H1 (cell line): ENCODE data around the gene NDC80. TPM values are rescaled to one million over a fixed set of nuclear protein-coding genes. Genes with fewer than 3 reads are reported as not detected.

Experiments
- CTCF ChIA-PET: fragments of 300-600 bp; sonication (Branson Sonifier 250); formaldehyde crosslinking; loops from one replicate; lab custom pipeline; 2021; ENCODE audit not compliant: partially characterized antibody; lab: Charles Lee
- POLR2A ChIA-PET: fragments of 300-600 bp; sonication (Branson Sonifier 250); formaldehyde crosslinking; loops from one replicate; lab custom pipeline; 2021; ENCODE audit warnings: inconsistent platforms; ENCODE audit not compliant: partially characterized antibody; lab: Charles Lee
- DNase-seq, 2 experiments: peaks; one replicate each; pipeline versions ENCODE4 v3.0.0 to v3.0.0-alpha.2; 2010 to 2022; ENCODE audit warnings: low spot score in 2 of 2, low read depth in 1 of 2, mixed read lengths in 1 of 2
- FAIRE-seq: peaks from 2 replicates; lab custom pipeline; 2011; peaks lifted over from hg19 to GRCh38; lab: Jason Lieb, UNC
- H2AFZ ChIP-seq: 2 replicates; pipeline ENCODE4 v1.8.1; 2012; ENCODE audit warnings: low read length, inconsistent platforms
- H2AK5ac ChIP-seq: 2 replicates; pipeline ENCODE4 v1.6.1; 2013; ENCODE audit warnings: low read depth, low read length
- H2BK120ac ChIP-seq: replicated peaks from 2 replicates; pipeline ENCODE3; 2013; ENCODE audit warnings: low read depth, low read length, inconsistent platforms
- H2BK12ac ChIP-seq: 2 replicates; pipeline ENCODE4 v1.6.1; 2013; ENCODE audit warnings: low read depth, low read length
- H2BK15ac ChIP-seq: 2 replicates; pipeline ENCODE4 v1.6.1; 2013; ENCODE audit warnings: low read length
- H2BK20ac ChIP-seq: 2 replicates; pipeline ENCODE4 v1.6.1; 2013; ENCODE audit warnings: low read length
- H2BK5ac ChIP-seq: 2 replicates; pipeline ENCODE4 v1.6.1; 2013; ENCODE audit warnings: low read depth, low read length
- H3K14ac ChIP-seq: 2 replicates; pipeline ENCODE4 v1.6.1; 2013; ENCODE audit warnings: inconsistent platforms; ENCODE audit not compliant: insufficient read length
- H3K18ac ChIP-seq: 2 replicates; pipeline ENCODE4 v1.6.1; 2013; ENCODE audit warnings: low read length; ENCODE audit errors: extremely low read depth
- H3K23ac ChIP-seq: 2 replicates; pipeline ENCODE4 v1.6.1; 2013; ENCODE audit warnings: inconsistent platforms; ENCODE audit not compliant: insufficient read length
- H3K23me2 ChIP-seq: 2 replicates; pipeline ENCODE4 v1.6.1; 2013; ENCODE audit warnings: low read depth, low read length
- H3K27ac ChIP-seq: 2 replicates; pipeline ENCODE4 v1.6.1; 2011; ENCODE audit warnings: low read depth, low read length, inconsistent platforms
- H3K27me3 ChIP-seq, 4 experiments: replicated peaks in 1 of 4; 1 replicate in 1 of 4; 2 replicates in 3 of 4; pipeline versions ENCODE4 v1.6.1 to v1.8.1; 2011 to 2013; ENCODE audit warnings: low read length in 3 of 4, mild to moderate bottlenecking in 3 of 4, inconsistent platforms in 2 of 4, mixed read lengths in 2 of 4, moderate library complexity in 1 of 4; ENCODE audit not compliant: control insufficient read depth in 3 of 4, insufficient read depth in 3 of 4; ENCODE audit errors: extremely low read depth in 1 of 4
- H3K36me3 ChIP-seq, 4 experiments: 2 replicates each; pipeline versions ENCODE4 v1.6.1 to v1.8.1; 2011 to 2013; ENCODE audit warnings: mild to moderate bottlenecking in 4 of 4, low read length in 3 of 4, moderate library complexity in 2 of 4, control low read depth in 1 of 4, inconsistent platforms in 1 of 4; ENCODE audit not compliant: insufficient read depth in 4 of 4, control insufficient read depth in 2 of 4
- H3K4ac ChIP-seq: replicated peaks from 2 replicates; pipeline ENCODE3; 2013; ENCODE audit warnings: low read length, low read depth, mixed read lengths, inconsistent platforms; ENCODE audit not compliant: insufficient read length
- H3K4me1 ChIP-seq, 4 experiments: replicated peaks in 1 of 4; 1 replicate in 1 of 4; 2 replicates in 3 of 4; pipeline versions ENCODE4 v1.6.1 to v1.8.1; 2011 to 2013; ENCODE audit warnings: low read length in 3 of 4, inconsistent platforms in 2 of 4, mixed read lengths in 1 of 4; ENCODE audit not compliant: insufficient read depth in 4 of 4, control insufficient read depth in 3 of 4
- H3K4me2 ChIP-seq, 2 experiments: 2 replicates each; pipeline versions ENCODE4 v1.6.1 to v1.8.1; 2011 to 2013; ENCODE audit warnings: low read depth in 2 of 2, low read length in 2 of 2, control low read depth in 1 of 2, inconsistent platforms in 1 of 2, mild to moderate bottlenecking in 1 of 2; ENCODE audit not compliant: insufficient read depth in 1 of 2
- H3K4me3 ChIP-seq, 4 experiments: fragments of 200-600, 300-600 bp in 1 of 4; sonication (generic), shearing (Covaris generic), sonication (Bioruptor Twin) in 1 of 4; 2 replicates each; pipeline versions ENCODE4 v1.5.1 to v1.8.1; 2011 to 2016; ENCODE audit warnings: low read length in 4 of 4, low read depth in 3 of 4, control low read depth in 2 of 4, inconsistent platforms in 2 of 4, mild to moderate bottlenecking in 2 of 4, mixed read lengths in 1 of 4, moderate library complexity in 1 of 4; ENCODE audit not compliant: insufficient read depth in 2 of 4; ENCODE audit errors: extremely low read depth in 1 of 4
- H3K56ac ChIP-seq: replicated peaks from 2 replicates; pipeline ENCODE3; 2013; ENCODE audit warnings: low read depth, mild to moderate bottlenecking, mixed read lengths, low read length, inconsistent platforms; ENCODE audit not compliant: insufficient read length
- H3K79me1 ChIP-seq: 2 replicates; pipeline ENCODE4 v1.6.1; 2013; ENCODE audit warnings: low read depth, low read length, control low read depth
- H3K79me2 ChIP-seq, 2 experiments: 2 replicates each; pipeline versions ENCODE4 v1.6.1 to v1.8.1; 2012 to 2013; ENCODE audit warnings: low read length in 2 of 2, mild to moderate bottlenecking in 2 of 2, inconsistent platforms in 1 of 2; ENCODE audit not compliant: insufficient read depth in 2 of 2, control insufficient read depth in 1 of 2
- H3K9ac ChIP-seq, 4 experiments: replicated peaks in 1 of 4; 1 replicate in 1 of 4; 2 replicates in 3 of 4; pipeline versions ENCODE4 v1.6.1 to v1.8.1; 2011 to 2013; ENCODE audit warnings: low read depth in 3 of 4, low read length in 3 of 4, control low read depth in 2 of 4, mild to moderate bottlenecking in 2 of 4, moderate library complexity in 2 of 4, inconsistent platforms in 1 of 4; ENCODE audit errors: extremely low read depth in 1 of 4
- H3K9me3 ChIP-seq, 2 experiments: 2 replicates each; pipeline versions ENCODE4 v1.6.1 to v1.8.1; 2012 to 2013; ENCODE audit warnings: mild to moderate bottlenecking in 2 of 2, moderate library complexity in 2 of 2, control low read depth in 1 of 2, inconsistent platforms in 1 of 2, low read depth in 1 of 2, low read length in 1 of 2, mixed read lengths in 1 of 2; ENCODE audit not compliant: insufficient read depth in 2 of 2
- H4K20me1 ChIP-seq, 2 experiments: replicated peaks in 1 of 2; 2 replicates each; pipeline versions ENCODE3 to v1.8.1; 2011 to 2013; ENCODE audit warnings: inconsistent platforms in 2 of 2, low read length in 2 of 2, mild to moderate bottlenecking in 1 of 2; ENCODE audit not compliant: insufficient read depth in 2 of 2, control insufficient read depth in 1 of 2
- H4K5ac ChIP-seq: 2 replicates; pipeline ENCODE4 v1.6.1; 2013; ENCODE audit warnings: low read length, low read depth, mixed read lengths, inconsistent platforms; ENCODE audit not compliant: insufficient read length
- H4K8ac ChIP-seq: 2 replicates; pipeline ENCODE4 v1.8.0; 2013; ENCODE audit warnings: mild to moderate bottlenecking, moderate library complexity, low read length, inconsistent platforms; ENCODE audit not compliant: insufficient read depth; ENCODE audit errors: extremely low read depth
- H4K91ac ChIP-seq: replicated peaks from 2 replicates; pipeline ENCODE3; 2013; ENCODE audit warnings: low read length, mixed read lengths, inconsistent platforms; ENCODE audit not compliant: insufficient read length
- CREB1 ChIP-seq: IDR thresholded peaks from 2 replicates; pipeline ENCODE4 v1.6.1; 2012; ENCODE audit warnings: inconsistent platforms
- EZH2 ChIP-seq: fragments of 200-600 bp; sonication (generic); IDR thresholded peaks from 2 replicates; pipeline ENCODE4 v1.7.1; 2012; ENCODE audit warnings: low read depth, mild to moderate bottlenecking, moderate library complexity, low read length, inconsistent platforms; ENCODE audit not compliant: severe bottlenecking
- SIN3A ChIP-seq, 2 experiments: IDR thresholded peaks in 1 of 2; conservative IDR thresholded peaks in 1 of 2; 2 replicates each; pipeline ENCODE4 v1.6.1; 2011 to 2012; ENCODE audit warnings: low read length in 2 of 2, improper control_type of control experiment in 1 of 2, low read depth in 1 of 2, mild to moderate bottlenecking in 1 of 2
- SIX5 ChIP-seq: IDR thresholded peaks from 2 replicates; pipeline ENCODE4 v1.6.1; 2011; ENCODE audit warnings: mild to moderate bottlenecking, low read depth, low read length
- SP4 ChIP-seq: IDR thresholded peaks from 2 replicates; pipeline ENCODE4 v1.6.1; 2012; ENCODE audit warnings: low read length, inconsistent platforms
- SRF ChIP-seq: IDR thresholded peaks from 2 replicates; pipeline ENCODE4 v1.6.1; 2011; ENCODE audit warnings: mild to moderate bottlenecking, low read depth, low read length, moderate library complexity
- SUZ12 ChIP-seq: fragments of 200-600 bp; sonication (generic); IDR thresholded peaks from 2 replicates; pipeline ENCODE4 v1.6.1; 2012; ENCODE audit warnings: mild to moderate bottlenecking, inconsistent platforms, low read length, moderate library complexity, mixed read lengths
- WGBS, 2 experiments: shearing (Covaris generic) in 1 of 2; methylation state at CpG; one replicate each; pipeline versions ENCODE4 v1.1.6 to v1.1.7; 2013 to 2015; ENCODE audit warnings: low lambda C conversion rate in 2 of 2, mixed read lengths in 2 of 2, inconsistent platforms in 1 of 2, low coverage in 1 of 2, missing lambda C conversion rate in 1 of 2; ENCODE audit not compliant: insufficient replicate concordance in 2 of 2, insufficient coverage in 1 of 2, insufficient read length in 1 of 2; ENCODE audit errors: extremely low coverage in 1 of 2, missing lambda C conversion rate in 1 of 2; 5-methylcytosine and 5-hydroxymethylcytosine counted together
- polyA plus RNA-seq, 7 experiments: library from polyadenylated mRNA; depleted of rRNA in 3 of 7; stranded (reverse) in 5 of 7; unstranded in 2 of 7; fragments of >200 nt in 5 of 7; fragments of 200-250 nt in 2 of 7; gene quantifications; 1 replicate in 5 of 7; 2 replicates in 1 of 7; 4 replicates in 1 of 7; pipeline versions ENCODE4 v1.2.1 to v1.2.3, GENCODE V29; 2011 to 2013; ENCODE audit warnings: missing spikeins in 2 of 7, mixed read lengths in 2 of 7
- total RNA-seq: library from RNA; stranded (reverse); fragmentation: NEBNext Ultra II Directional; extraction: Animal tissue kit (Norgen Biotek cat#: 25700); gene quantifications from 2 replicates; pipeline ENCODE4 v1.2.1, GENCODE V29; 2021
- TF ChIP-seq, protein P1 (sequence below): IDR thresholded peaks from 2 replicates; pipeline ENCODE4 v1.6.1; 2011; ENCODE audit warnings: low read length, improper control_type of control experiment

Gene NDC80
- total and polyA plus RNA-seq, 2 of the 8 experiments (the other 6 are each of a cell fraction or from before 2014, with no cell fraction given): 11.0 to 45.0 TPM

GRCh38 chr18:2627821-2628276 lies 56.5 kb downstream of the NDC80 start:
- Histone ChIP-seq H3K4me3 (no peak overlapping the region), H3K56ac (no peak overlapping the region), H3K4ac (no peak overlapping the region), H4K5ac (no peak overlapping the region), H3K23ac (no peak overlapping the region), H4K20me1 (no peaks in the 10 kb centered on the region), H4K91ac (no peak overlapping the region), H4K8ac (no peak overlapping the region), H2BK120ac (no peak overlapping the region), H3K4me1 (no peaks in the 10 kb centered on the region), H2BK20ac (no peak overlapping the region), H3K18ac (no peak overlapping the region), H2AFZ (no peak overlapping the region), H3K79me1 (no peaks in the 10 kb centered on the region), H2BK5ac (no peak overlapping the region), H3K27me3 (no peaks in the 10 kb centered on the region), H2BK15ac (no peak overlapping the region), H3K14ac (no peak overlapping the region), H3K27ac (no peak overlapping the region), H2AK5ac (no peak overlapping the region), H3K4me2 (no peak overlapping the region), H3K9ac (no peak overlapping the region), H3K36me3 (no peaks in the 10 kb centered on the region), H3K79me2 (no peaks in the 10 kb centered on the region), H2BK12ac (no peak overlapping the region), H3K23me2 (no peaks in the 10 kb centered on the region), H3K9me3 (no peaks in the 10 kb centered on the region)
- WGBS, 2 experiments: 93% methylated on average over 1 of the region's 1 CpG; no CpG with 5 or more reads in 1 of the 2 experiments
- DNase-seq (no peak), FAIRE-seq (no peak)
- ChIA-PET POLR2A (no interaction called here), CTCF (interaction anchor here (0.7 kb wide), 1 partner anchor 115 kb away, joined by 3 read pairs; no protein-coding TSS in a partner anchor)
- TF ChIP-seq SRF (no peak), SIX5 (no peak), SUZ12 (no peak), EZH2 (no peak), SP4 (no peak), SIN3A (conservative IDR thresholded peaks at IDR 0.05 in 1 of 2, IDR thresholded peaks at IDR 0.05 in 1 of 2; ENCODE audit: low read depth in 1 of 2, low read length in 2 of 2) (no peak), CREB1 (no peak)
- TF ChIP-seq, protein P1, sequence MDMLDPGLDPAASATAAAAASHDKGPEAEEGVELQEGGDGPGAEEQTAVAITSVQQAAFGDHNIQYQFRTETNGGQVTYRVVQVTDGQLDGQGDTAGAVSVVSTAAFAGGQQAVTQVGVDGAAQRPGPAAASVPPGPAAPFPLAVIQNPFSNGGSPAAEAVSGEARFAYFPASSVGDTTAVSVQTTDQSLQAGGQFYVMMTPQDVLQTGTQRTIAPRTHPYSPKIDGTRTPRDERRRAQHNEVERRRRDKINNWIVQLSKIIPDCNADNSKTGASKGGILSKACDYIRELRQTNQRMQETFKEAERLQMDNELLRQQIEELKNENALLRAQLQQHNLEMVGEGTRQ: no peak
